Activated T-cell treated with anti-CD3 and anti-CD28 coated beads, Interleukin-2, amount 50 U/mL, for 24 hours (primary cell): ENCODE results near the gene BEX4.
"Not testable (repeated sequence)": the region's sequence is repeated elsewhere in the genome, so short reads cannot be mapped to it uniquely, and the experiment has no call there.

ENCODE experiments used
- DNase-seq: peaks from one replicate; pipeline ENCODE4 v3.0.0-alpha.2; 2020
- H3K27ac Mint-ChIP-seq: 2 replicates; pipeline ENCODE4 v1.8.0; 2020; ENCODE audit warnings: mild to moderate bottlenecking, mixed read lengths
- H3K27me3 Mint-ChIP-seq: 2 replicates; pipeline ENCODE4 v1.8.0; 2020; ENCODE audit warnings: mixed read lengths
- H3K36me3 Mint-ChIP-seq: 2 replicates; pipeline ENCODE4 v1.8.0; 2020; ENCODE audit warnings: low read depth, mixed read lengths
- H3K4me1 Mint-ChIP-seq: 2 replicates; pipeline ENCODE4 v1.8.0; 2020; ENCODE audit warnings: low read depth, mixed read lengths
- H3K4me3 Mint-ChIP-seq: 2 replicates; pipeline ENCODE4 v1.8.0; 2020; ENCODE audit warnings: mild to moderate bottlenecking, moderate library complexity, mixed read lengths
- H3K9me3 Mint-ChIP-seq: 2 replicates; pipeline ENCODE4 v1.8.0; 2020; ENCODE audit warnings: mixed read lengths

Gene BEX4

DNA sequence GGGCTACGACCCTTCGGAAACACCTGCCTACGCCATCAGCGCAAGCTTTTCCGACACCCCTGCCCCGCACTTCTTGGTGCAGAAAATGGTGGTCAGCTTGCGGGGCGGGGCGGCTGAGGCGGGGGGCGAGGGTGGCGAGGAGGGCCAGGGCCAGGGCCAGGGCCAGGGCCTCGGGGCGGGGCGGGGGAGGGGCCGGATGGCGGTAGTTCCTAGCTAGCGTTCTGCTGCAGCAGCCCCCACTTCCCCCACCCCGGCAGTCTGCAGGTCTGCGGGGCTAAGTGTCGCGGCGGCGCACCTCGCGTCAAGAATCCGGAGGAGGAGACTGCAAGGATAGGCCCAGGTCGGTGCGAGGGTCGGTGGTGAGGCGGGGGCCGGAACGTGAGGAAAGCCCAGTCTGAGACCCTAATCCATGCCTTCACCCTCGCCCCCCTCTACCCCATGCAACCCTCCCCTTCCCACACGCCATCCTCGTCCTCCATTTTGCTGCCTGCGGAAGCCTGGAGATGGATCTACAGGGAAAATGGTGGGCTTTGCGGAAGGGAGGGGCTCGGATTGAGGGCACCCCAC lies 600 bp downstream of the BEX4 start:
- Mint-ChIP-seq H3K9me3 (no peaks in the 10 kb centered on the region), H3K27me3 (peaks cover 60% of the 10 kb centered on the region), H3K36me3 (peaks cover 8% of the 10 kb centered on the region), H3K4me1 (peaks cover 12% of the 10 kb centered on the region), H3K4me3 (peak overlapping the region; percentile 82), H3K27ac (no peak overlapping the region)
- DNase-seq = peak; percentile 48

DNA sequence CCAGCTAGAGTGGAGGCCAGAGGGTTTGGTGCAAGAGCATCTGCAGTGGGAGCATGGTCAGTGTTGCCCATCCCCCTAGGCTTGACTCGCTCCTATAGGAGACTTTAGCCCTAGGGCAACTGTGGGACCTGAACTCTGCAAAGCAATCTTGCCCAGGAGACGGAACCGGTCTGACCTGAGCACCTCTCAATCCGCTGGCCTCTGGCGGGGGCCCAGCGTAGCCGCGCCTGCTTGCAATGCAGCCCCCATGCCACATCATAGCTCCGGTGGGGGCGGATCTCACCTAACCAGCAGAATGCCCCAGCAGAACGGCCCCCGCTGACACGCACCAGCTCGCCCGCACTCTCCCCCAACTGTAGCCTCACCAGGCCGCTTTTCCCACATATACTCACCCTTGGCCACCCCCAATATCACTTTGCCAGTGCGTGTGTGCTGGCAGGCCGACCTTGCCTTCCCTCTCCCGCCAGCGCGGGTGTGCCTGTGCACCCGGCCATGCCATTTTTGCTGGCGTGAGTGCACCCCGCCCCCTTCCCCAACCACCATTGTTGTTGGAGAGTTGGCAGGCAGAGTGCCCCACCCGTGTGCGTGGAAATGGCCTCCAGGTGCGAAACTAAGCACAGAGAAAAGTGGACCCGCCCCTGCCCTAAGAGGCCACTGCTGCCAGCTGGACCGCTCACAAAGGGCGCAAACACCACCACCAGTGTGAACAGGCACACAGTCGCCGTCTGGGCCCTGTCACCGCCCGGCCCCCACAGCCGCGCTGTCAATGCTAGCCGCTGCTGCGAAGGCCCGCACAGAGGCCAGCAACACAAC lies 5.8 kb downstream of the BEX4 start:
- H3K36me3 Mint-ChIP-seq = peaks cover 8% of the 10 kb centered on the region
- H3K4me1 Mint-ChIP-seq = peaks cover 7% of the 10 kb centered on the region
- H3K9me3 Mint-ChIP-seq = no peaks in the 10 kb centered on the region
- no peak overlapping the region for H3K27ac Mint-ChIP-seq
- peaks cover 91% of the 10 kb centered on the region for H3K27me3 Mint-ChIP-seq
- no peak overlapping the region for H3K4me3 Mint-ChIP-seq
- DNase-seq = no peak

DNA sequence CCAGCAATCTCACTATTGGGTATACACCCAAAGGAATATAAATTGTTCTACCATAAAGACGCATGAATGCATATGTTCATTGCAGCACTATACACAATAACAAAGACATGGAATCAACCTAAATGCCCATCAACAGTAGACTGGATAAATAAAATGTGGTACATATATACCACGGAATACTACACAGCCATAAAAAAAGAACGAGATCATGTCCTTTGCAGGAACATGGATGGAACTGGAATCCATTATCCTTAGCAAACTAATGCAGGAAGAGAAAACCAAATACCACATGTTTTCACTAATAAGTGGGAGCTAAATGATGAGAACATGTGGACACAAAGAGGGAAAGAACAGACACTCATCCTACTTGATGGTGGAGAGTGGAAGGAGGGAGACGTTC lies 11.0 kb downstream of the BEX4 start:
- peaks cover 59% of the 10 kb centered on the region for H3K27me3 Mint-ChIP-seq
- H3K4me3 Mint-ChIP-seq, DNase-seq, H3K27ac Mint-ChIP-seq, H3K9me3 Mint-ChIP-seq, H3K36me3 Mint-ChIP-seq, H3K4me1 Mint-ChIP-seq: not testable (repeated sequence)

- DNase-seq = no peak
- H3K27me3 Mint-ChIP-seq = peaks cover 22% of the 10 kb centered on the region
- no peaks in the 10 kb centered on the region for H3K4me1 Mint-ChIP-seq
- no peak overlapping the region for H3K4me3 Mint-ChIP-seq
- no peaks in the 10 kb centered on the region for H3K36me3 Mint-ChIP-seq
- no peak overlapping the region for H3K27ac Mint-ChIP-seq
- H3K9me3 Mint-ChIP-seq = no peaks in the 10 kb centered on the region
Measured at GRCh38 chrX:103233263-103233662, 18.4 kb downstream of the BEX4 start.

GRCh38 chrX:103234869-103235268 lies 20.0 kb downstream of the BEX4 start:
- H3K27me3 Mint-ChIP-seq = peaks cover 24% of the 10 kb centered on the region
- no peak overlapping the region for H3K27ac Mint-ChIP-seq
- no peaks in the 10 kb centered on the region for H3K36me3 Mint-ChIP-seq
- no peak overlapping the region for H3K4me3 Mint-ChIP-seq
- DNase-seq = no peak
- no peaks in the 10 kb centered on the region for H3K4me1 Mint-ChIP-seq
- no peaks in the 10 kb centered on the region for H3K9me3 Mint-ChIP-seq

GRCh38 chrX:103235608-103236007 lies 20.7 kb downstream of the BEX4 start:
- DNase-seq = not testable (repeated sequence)

GRCh38 chrX:103236296-103236695 lies 21.4 kb downstream of the BEX4 start:
- peaks cover 24% of the 10 kb centered on the region for H3K27me3 Mint-ChIP-seq
- H3K36me3 Mint-ChIP-seq = no peaks in the 10 kb centered on the region
- no peak overlapping the region for H3K27ac Mint-ChIP-seq
- no peak overlapping the region for H3K4me3 Mint-ChIP-seq
- DNase-seq = no peak
- H3K4me1 Mint-ChIP-seq = no peaks in the 10 kb centered on the region
- H3K9me3 Mint-ChIP-seq = no peaks in the 10 kb centered on the region

More at GRCh38 chrX:103235608-103236007, 20.7 kb downstream of the BEX4 start:
- H3K4me1 Mint-ChIP-seq, H3K9me3 Mint-ChIP-seq, H3K36me3 Mint-ChIP-seq, H3K27ac Mint-ChIP-seq, H3K4me3 Mint-ChIP-seq: not testable (repeated sequence)
- peaks cover 24% of the 10 kb centered on the region for H3K27me3 Mint-ChIP-seq

DNA sequence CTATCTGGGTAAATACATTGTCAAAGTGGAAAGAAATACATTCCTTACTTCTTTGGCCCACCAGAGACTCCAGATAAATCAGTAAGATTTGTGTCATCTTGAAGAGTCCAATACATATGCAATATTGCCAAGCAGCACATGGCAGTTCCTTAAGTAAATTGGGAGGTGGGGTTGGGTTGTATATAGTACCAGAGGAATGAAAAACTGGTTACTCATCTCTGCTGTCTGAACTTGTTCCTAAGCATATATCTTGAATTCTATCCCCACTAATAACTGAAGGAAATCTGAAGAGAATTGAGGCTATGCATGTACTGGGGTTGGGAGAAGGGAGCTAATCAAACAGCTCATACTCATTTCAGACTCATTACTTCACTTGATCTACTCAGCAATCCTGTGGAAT lies 25.2 kb downstream of the BEX4 start:
- H3K27ac Mint-ChIP-seq = no peak overlapping the region
- H3K4me3 Mint-ChIP-seq = no peak overlapping the region
- H3K36me3 Mint-ChIP-seq = no peaks in the 10 kb centered on the region
- no peaks in the 10 kb centered on the region for H3K9me3 Mint-ChIP-seq
- no peaks in the 10 kb centered on the region for H3K4me1 Mint-ChIP-seq
- DNase-seq = no peak
- peaks cover 25% of the 10 kb centered on the region for H3K27me3 Mint-ChIP-seq

DNA sequence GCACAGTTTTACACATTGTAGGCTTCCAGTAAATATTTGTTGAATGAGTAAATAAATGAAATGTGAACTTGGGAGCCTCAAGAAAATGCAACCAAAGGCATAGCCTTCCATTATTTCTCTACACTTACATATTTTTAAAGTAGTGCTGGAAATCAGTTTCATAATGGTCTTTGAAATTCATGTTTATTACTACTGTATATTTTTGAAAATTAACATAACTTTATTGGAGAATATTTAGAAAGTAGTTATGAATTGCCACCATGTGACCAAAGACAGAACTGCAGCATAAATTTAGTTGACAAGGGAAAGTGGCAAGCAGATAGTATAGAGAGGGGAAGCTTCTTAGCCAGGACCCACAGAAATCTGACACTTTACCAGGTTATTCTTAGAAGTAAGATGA lies 33.6 kb downstream of the BEX4 start:
- Mint-ChIP-seq H3K36me3 (peaks cover 7% of the 10 kb centered on the region), H3K4me1 (peaks cover 6% of the 10 kb centered on the region), H3K4me3 (no peak overlapping the region), H3K27me3 (peaks cover 5% of the 10 kb centered on the region), H3K9me3 (no peaks in the 10 kb centered on the region), H3K27ac (no peak overlapping the region)
- no peak for DNase-seq

- Mint-ChIP-seq H3K9me3 (no peaks in the 10 kb centered on the region), H3K4me3 (no peak overlapping the region), H3K36me3 (peaks cover 18% of the 10 kb centered on the region), H3K4me1 (peaks cover 12% of the 10 kb centered on the region), H3K27me3 (peaks cover 14% of the 10 kb centered on the region), H3K27ac (no peak overlapping the region)
- no peak for DNase-seq
Measured at GRCh38 chrX:103249805-103250204, 34.9 kb downstream of the BEX4 start.

GRCh38 chrX:103250977-103251376 lies 36.1 kb downstream of the BEX4 start:
- Mint-ChIP-seq H3K27me3 (peaks cover 20% of the 10 kb centered on the region), H3K9me3 (no peaks in the 10 kb centered on the region), H3K36me3 (peaks cover 21% of the 10 kb centered on the region), H3K4me1 (peaks cover 18% of the 10 kb centered on the region), H3K27ac (no peak overlapping the region), H3K4me3 (no peak overlapping the region)
- no peak for DNase-seq

GRCh38 chrX:103253608-103254007 lies 38.7 kb downstream of the BEX4 start:
- Mint-ChIP-seq H3K4me3 (peak overlapping the region; percentile 89), H3K27me3 (peaks cover 17% of the 10 kb centered on the region), H3K27ac (peak overlapping the region; percentile 93), H3K9me3 (no peaks in the 10 kb centered on the region), H3K36me3 (peaks cover 21% of the 10 kb centered on the region), H3K4me1 (peaks cover 18% of the 10 kb centered on the region)
- DNase-seq = no peak

DNA sequence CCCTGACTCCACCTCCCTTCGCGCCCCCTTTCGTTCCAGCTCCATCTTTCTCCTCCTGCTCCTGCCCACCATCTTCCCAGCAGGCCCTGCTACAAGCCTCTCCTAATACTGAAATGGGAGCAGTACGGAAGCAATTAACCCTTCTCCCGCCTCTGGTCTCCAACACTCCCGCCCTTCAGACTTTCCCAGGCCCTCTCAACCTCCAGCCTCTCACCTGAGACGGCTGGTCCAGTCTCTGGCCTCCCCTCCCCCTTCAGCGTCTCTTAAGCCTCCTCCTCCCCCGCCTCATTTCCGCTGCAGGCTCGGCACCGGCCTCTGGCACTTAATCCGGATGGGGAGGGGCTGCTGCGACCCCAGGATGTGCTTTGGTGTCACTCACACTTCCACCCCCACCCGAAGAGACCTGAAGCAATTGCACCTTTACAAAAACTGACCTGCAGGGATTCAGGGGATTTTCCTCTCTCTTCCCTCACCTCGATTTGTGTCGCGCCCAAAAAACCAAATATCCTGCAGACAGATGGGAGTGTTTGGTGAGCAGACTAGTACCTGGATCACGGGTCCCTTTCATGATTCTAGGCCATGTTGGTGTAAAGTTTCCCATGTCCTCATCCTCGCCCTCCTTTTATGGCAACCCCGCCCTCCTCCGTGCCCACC lies 39.4 kb downstream of the BEX4 start:
- peak overlapping the region; percentile 89 for H3K4me3 Mint-ChIP-seq
- peaks cover 21% of the 10 kb centered on the region for H3K36me3 Mint-ChIP-seq
- peak overlapping the region; percentile 93 for H3K27ac Mint-ChIP-seq
- peak; percentile 53 for DNase-seq
- H3K27me3 Mint-ChIP-seq = peaks cover 17% of the 10 kb centered on the region
- H3K4me1 Mint-ChIP-seq = peaks cover 18% of the 10 kb centered on the region
- no peaks in the 10 kb centered on the region for H3K9me3 Mint-ChIP-seq

GRCh38 chrX:103254921-103255493 lies 40.1 kb downstream of the BEX4 start, which contains the start of gene TCEAL8:
Gene TCEAL8, minus strand, starts transcription at chrX:103255155. Its CDS starts 1,176 bp downstream, at chrX:103253979.
- DNase-seq = peak; percentile 67
- Mint-ChIP-seq H3K9me3 (no peaks in the 10 kb centered on the region), H3K4me3 (peak within 1 kb of the TSS; percentile 89), H3K27ac (peak within 1 kb of the TSS; percentile 93), H3K36me3 (peaks cover 21% of the 10 kb centered on the region), H3K27me3 (peaks cover 17% of the 10 kb centered on the region), H3K4me1 (peaks cover 18% of the 10 kb centered on the region)
